ENCODE data around the gene MTUS2.

DNA sequence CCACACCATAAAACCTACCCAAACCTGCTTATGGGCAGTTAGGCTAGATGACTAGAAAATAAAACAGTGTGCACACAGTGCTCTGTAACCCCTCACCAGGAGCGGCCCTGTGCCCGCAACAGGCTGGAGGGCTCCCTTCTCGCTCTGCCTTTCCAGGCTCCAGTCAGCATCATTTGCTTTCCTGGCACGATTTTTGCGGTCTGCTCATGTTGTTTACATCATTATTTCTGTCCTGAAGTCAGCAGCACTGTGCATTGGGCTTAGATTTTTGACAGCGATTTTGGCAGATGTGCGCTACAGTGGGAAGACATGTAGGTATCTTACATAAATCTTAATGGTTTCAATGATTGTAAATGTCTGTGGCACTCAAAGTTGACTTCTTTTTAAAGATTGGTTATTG, 344.0 kb downstream of the MTUS2 start:
- TF ChIP-seq, protein P1, sequence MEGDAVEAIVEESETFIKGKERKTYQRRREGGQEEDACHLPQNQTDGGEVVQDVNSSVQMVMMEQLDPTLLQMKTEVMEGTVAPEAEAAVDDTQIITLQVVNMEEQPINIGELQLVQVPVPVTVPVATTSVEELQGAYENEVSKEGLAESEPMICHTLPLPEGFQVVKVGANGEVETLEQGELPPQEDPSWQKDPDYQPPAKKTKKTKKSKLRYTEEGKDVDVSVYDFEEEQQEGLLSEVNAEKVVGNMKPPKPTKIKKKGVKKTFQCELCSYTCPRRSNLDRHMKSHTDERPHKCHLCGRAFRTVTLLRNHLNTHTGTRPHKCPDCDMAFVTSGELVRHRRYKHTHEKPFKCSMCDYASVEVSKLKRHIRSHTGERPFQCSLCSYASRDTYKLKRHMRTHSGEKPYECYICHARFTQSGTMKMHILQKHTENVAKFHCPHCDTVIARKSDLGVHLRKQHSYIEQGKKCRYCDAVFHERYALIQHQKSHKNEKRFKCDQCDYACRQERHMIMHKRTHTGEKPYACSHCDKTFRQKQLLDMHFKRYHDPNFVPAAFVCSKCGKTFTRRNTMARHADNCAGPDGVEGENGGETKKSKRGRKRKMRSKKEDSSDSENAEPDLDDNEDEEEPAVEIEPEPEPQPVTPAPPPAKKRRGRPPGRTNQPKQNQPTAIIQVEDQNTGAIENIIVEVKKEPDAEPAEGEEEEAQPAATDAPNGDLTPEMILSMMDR (conservative IDR thresholded peaks at IDR 0.05; ENCODE audit: low read depth in 2 of 2) = no peak
- TF ChIP-seq EZH2phosphoT487 (IDR thresholded peaks at IDR 0.05; ENCODE audit: unreplicated experiment) (no peak), JUNB (IDR thresholded peaks at IDR 0.05; ENCODE audit: unreplicated experiment) (no peak), POLR2AphosphoS5 (IDR thresholded peaks at IDR 0.05; ENCODE audit: low read depth) (no peak), EZH2 (IDR thresholded peaks at IDR 0.05; ENCODE audit: low read depth, unreplicated experiment) (no peak), ZNF114 (CRISPR knock-in tag; IDR thresholded peaks at IDR 0.05) (no peak), ZNF462 (CRISPR knock-in tag; IDR thresholded peaks at IDR 0.05) (no peak)
- TF ChIP-seq, protein P2, sequence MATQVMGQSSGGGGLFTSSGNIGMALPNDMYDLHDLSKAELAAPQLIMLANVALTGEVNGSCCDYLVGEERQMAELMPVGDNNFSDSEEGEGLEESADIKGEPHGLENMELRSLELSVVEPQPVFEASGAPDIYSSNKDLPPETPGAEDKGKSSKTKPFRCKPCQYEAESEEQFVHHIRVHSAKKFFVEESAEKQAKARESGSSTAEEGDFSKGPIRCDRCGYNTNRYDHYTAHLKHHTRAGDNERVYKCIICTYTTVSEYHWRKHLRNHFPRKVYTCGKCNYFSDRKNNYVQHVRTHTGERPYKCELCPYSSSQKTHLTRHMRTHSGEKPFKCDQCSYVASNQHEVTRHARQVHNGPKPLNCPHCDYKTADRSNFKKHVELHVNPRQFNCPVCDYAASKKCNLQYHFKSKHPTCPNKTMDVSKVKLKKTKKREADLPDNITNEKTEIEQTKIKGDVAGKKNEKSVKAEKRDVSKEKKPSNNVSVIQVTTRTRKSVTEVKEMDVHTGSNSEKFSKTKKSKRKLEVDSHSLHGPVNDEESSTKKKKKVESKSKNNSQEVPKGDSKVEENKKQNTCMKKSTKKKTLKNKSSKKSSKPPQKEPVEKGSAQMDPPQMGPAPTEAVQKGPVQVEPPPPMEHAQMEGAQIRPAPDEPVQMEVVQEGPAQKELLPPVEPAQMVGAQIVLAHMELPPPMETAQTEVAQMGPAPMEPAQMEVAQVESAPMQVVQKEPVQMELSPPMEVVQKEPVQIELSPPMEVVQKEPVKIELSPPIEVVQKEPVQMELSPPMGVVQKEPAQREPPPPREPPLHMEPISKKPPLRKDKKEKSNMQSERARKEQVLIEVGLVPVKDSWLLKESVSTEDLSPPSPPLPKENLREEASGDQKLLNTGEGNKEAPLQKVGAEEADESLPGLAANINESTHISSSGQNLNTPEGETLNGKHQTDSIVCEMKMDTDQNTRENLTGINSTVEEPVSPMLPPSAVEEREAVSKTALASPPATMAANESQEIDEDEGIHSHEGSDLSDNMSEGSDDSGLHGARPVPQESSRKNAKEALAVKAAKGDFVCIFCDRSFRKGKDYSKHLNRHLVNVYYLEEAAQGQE (IDR thresholded peaks at IDR 0.05; ENCODE audit: unreplicated experiment) = no peak
